ENCODE results near the gene DOCK10. TPM values are rescaled to one million over a fixed set of nuclear protein-coding genes. Genes with fewer than 3 reads are reported as not detected.

The DOCK10 gene
- total RNA-seq, 1 donor from 2014 or later, result 4.1 TPM

DNA sequence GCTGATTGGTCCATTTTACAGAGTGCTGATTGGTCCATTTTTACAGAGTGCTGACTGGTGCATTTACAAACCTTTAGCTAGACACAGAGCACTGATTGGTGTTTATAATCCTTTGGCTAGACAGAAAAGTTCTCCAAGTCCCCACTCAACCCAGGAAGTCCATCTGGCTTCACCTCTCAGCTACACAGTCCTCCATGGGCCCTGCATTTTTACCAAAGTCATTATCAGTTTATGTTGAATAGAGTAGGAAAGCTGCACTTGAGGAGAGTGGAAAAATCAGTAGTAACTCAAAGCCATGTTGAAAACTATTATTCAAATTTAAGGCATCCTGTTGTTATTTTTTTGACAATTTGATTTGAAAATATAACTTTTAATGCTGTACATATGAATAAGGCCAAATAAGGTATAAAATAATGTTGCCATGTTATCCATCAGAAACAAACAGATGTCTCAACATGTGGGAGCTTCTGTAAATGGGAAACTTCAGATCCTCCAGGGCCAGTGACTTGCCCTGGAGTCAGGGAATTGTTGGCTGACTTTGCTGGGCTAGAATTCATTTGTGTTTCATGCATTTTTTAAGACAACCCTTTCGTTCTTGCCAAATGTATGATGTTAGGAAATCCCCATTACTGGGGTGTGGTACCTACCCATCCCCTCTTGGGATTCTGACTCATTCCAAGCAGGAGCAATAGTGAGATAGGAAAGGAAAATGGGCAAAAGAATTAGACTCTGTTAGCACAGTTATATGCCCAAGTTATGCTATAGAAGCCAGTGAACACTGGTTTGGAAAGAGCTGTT lies 288.3 kb downstream of the DOCK10 start:
- no peak for DNase-seq

- DNase-seq, result no peak
These were observed 290.1 kb downstream of the DOCK10 start for GRCh38 chr2:224751996-224752698.

- peak; percentile 7 for DNase-seq
These were observed 293.1 kb downstream of the DOCK10 start for GRCh38 chr2:224749136-224749535.

GRCh38 chr2:224747765-224748164 lies 294.5 kb downstream of the DOCK10 start:
- no peak for DNase-seq

- no peak for DNase-seq
These were observed 306.0 kb downstream of the DOCK10 start for GRCh38 chr2:224736227-224736626.

GRCh38 chr2:224734949-224735348 lies 307.3 kb downstream of the DOCK10 start:
- no peak for DNase-seq

- no peak for DNase-seq
These were observed 310.6 kb downstream of the DOCK10 start for GRCh38 chr2:224731665-224732064.

DNA sequence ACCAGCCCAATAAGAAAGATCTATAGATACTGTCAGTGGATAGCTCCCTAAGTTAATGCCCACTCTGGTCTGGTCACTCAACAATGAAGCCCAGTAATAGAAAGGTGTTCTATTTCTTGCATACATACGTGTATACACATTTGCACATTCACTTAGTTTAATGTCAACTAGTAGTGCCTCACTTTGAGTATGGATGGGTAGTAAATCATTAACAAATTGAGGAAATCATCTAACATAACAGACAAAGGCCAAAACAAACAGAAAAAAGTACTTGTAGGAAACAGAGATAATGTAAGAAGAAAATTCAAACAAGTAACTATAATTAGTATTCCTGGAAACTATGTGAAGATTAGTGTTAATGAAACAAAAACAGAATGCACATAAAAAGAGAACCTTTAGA lies 312.8 kb downstream of the DOCK10 start:
- no peak for DNase-seq

- no peak for DNase-seq
These were observed 317.9 kb downstream of the DOCK10 start for GRCh38 chr2:224724331-224724730.

DNA sequence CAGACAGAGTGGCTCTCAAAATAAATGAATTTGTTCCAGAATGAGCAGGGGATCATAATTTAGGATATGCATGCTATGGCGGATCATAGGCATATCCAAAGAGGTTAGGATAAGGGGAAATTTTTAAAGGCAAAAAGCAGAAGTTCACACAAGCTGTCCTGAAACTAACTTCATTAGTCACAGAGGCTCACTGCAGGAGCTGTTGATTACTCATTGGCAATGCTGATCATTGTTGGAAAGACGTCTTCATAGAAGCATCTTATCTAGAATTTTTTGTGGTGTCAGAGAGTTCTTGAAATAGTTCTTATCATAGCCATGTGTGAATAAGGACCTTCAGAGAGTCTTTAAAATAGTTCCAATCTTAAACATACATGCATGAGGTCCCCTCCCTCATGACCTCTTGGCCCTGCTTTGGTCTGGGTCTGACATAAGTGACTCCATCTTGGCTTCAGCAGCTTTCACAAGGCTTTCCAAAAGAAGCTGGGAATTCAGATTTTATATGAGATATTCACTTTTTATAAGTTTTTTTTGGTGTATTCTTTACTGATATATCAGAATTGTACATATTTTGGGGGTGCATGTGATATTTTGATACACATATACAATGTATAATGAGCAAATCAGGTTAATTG lies 318.6 kb downstream of the DOCK10 start:
- DNase-seq, result no peak

- no peak for DNase-seq
These were observed 319.5 kb downstream of the DOCK10 start for GRCh38 chr2:224722770-224723169.

DNA sequence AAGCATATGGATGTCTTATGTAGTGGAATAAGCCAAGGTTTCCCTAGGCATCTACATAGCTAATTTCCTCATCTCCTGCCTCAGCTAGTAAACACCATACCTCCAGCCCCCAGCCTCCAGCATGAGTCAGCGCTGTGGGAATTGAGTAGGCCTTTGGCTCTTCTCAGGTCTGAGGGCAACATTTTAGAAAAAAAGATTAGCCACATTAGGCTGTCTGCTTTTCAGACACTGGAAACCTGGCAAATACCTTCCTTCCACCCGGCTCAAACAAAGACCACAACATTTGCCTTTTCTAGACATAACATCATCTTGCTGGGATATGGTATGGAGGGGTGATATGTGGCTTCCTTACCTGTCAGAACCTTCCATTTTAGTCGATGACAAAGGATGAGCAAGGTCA lies 320.0 kb downstream of the DOCK10 start:
- DNase-seq, result no peak

DNA sequence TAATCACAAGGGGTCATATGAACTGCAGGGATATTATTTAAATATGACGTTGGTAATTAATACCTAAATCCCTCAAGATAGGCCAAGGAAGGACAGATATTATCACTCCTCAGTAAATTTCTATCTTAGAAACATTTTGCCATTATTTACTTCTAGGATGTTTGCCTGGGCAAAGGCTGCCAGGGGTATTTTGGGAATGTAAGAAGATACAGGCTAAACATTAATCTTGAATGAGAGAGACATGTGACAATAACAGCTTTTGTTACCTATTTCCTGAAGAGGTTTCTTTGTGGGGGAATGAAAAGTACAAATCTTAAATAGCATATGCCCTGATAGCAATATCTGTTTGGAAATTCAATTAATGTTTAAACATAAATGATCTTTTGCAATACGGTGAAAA lies 325.3 kb downstream of the DOCK10 start:
- DNase-seq, result no peak

GRCh38 chr2:224716201-224716600 lies 326.1 kb downstream of the DOCK10 start, which contains the start of gene CCDC195:
Gene CCDC195 (minus strand): TSS chr2:224716365. CDS start chr2:224716365, 0 bp downstream.
- DNase-seq, result no peak

Data from dermis blood vessel endothelial cell (primary cell).